ENCODE measurements around the gene COL5A2.

COL5A2 gene

GRCh38 chr2:188983427-188984064, 196.0 kb downstream of the COL5A2 start:
- DNase-seq, result no peak
